Fibroblast of lung (primary cell): Measurements from ENCODE around the gene PRKCA. TPM values are rescaled to one million over a fixed set of nuclear protein-coding genes. Genes with fewer than 3 reads are reported as not detected.

Experiments used
- DNase-seq, 2 donors: peaks; one replicate each; pipeline versions ENCODE4 v3.0.0 to v3.0.0-alpha.2; 2010; ENCODE audit warnings: low read depth in 2 of 2
- H2AFZ ChIP-seq: 2 replicates; pipeline ENCODE4 v1.5.1; 2012; ENCODE audit warnings: low read length, control low read depth, inconsistent platforms
- H3K27ac ChIP-seq: 2 replicates; pipeline ENCODE4 v1.5.1; 2011; ENCODE audit warnings: low read length, control low read depth; ENCODE audit not compliant: insufficient read depth
- H3K27me3 ChIP-seq: 2 replicates; pipeline ENCODE4 v1.5.1; 2011; ENCODE audit warnings: mild to moderate bottlenecking, low read length; ENCODE audit not compliant: control insufficient read depth, insufficient read depth
- H3K36me3 ChIP-seq: 2 replicates; pipeline ENCODE4 v1.5.1; 2011; ENCODE audit warnings: low read length; ENCODE audit not compliant: control insufficient read depth, insufficient read depth
- H3K4me1 ChIP-seq: 2 replicates; pipeline ENCODE4 v1.5.1; 2011; ENCODE audit warnings: low read length; ENCODE audit not compliant: control insufficient read depth, insufficient read depth; ENCODE audit errors: extremely low read depth
- H3K4me2 ChIP-seq: 2 replicates; pipeline ENCODE4 v1.5.1; 2011; ENCODE audit warnings: low read length, control low read depth; ENCODE audit not compliant: insufficient read depth; ENCODE audit errors: extremely low read depth
- H3K4me3 ChIP-seq, 4 experiments: fragments of 200-600 bp in 1 of 4; sonication (generic) in 1 of 4; replicated peaks in 1 of 4; 2 replicates each; pipeline ENCODE4 v1.5.1; 2011 to 2016; ENCODE audit warnings: low read length in 4 of 4, low read depth in 3 of 4, mild to moderate bottlenecking in 3 of 4, control low read depth in 2 of 4, inconsistent platforms in 1 of 4, mixed read lengths in 1 of 4; ENCODE audit not compliant: insufficient read depth in 1 of 4; ENCODE audit errors: control extremely low read depth in 1 of 4
- H3K79me2 ChIP-seq: 2 replicates; pipeline ENCODE4 v1.5.1; 2012; ENCODE audit warnings: mild to moderate bottlenecking, low read length, inconsistent platforms; ENCODE audit not compliant: control insufficient read depth, insufficient read depth
- H3K9ac ChIP-seq: 2 replicates; pipeline ENCODE4 v1.5.1; 2011; ENCODE audit warnings: mild to moderate bottlenecking, low read length, control low read depth; ENCODE audit not compliant: insufficient read depth
- H3K9me3 ChIP-seq: 2 replicates; pipeline ENCODE4 v1.5.1; 2012; ENCODE audit warnings: low read depth, low read length; ENCODE audit not compliant: control insufficient read depth, insufficient read depth
- H4K20me1 ChIP-seq: 2 replicates; pipeline ENCODE4 v1.5.1; 2011; ENCODE audit warnings: low read length; ENCODE audit not compliant: control insufficient read depth, insufficient read depth; ENCODE audit errors: extremely low read depth
- CTCF ChIP-seq, 2 donors: IDR thresholded peaks in 1 of 2; conservative IDR thresholded peaks in 1 of 2; 1 replicate in 1 of 2; 2 replicates in 1 of 2; pipeline ENCODE4 v1.5.1; 2011 to 2012; ENCODE audit warnings: low read length in 2 of 2, control low read depth in 1 of 2, inconsistent platforms in 1 of 2, low read depth in 1 of 2, mild to moderate bottlenecking in 1 of 2
- EZH2 ChIP-seq: IDR thresholded peaks from 2 replicates; pipeline ENCODE4 v1.5.1; 2012; ENCODE audit warnings: low read length, control low read depth, mild to moderate bottlenecking; ENCODE audit errors: missing control alignments
- polyA plus RNA-seq, 2 donors: library from polyadenylated mRNA; depleted of rRNA in 1 of 2; stranded (reverse) in 1 of 2; unstranded in 1 of 2; fragments of >200 nt; gene quantifications; 2 replicates each; pipeline ENCODE4 v1.2.1, GENCODE V29; 2011 to 2012; ENCODE audit warnings: missing spikeins in 1 of 2
- total RNA-seq: library from RNA; depleted of rRNA; stranded (reverse); fragments of >200 nt; gene quantifications from 2 replicates; pipeline ENCODE4 v1.2.1, GENCODE V29; 2014

The PRKCA gene
- total and polyA plus RNA-seq, 2 donors (not counting 1 experiment from before 2014, with no cell fraction given), result 34.0 to 74.2 TPM

- Histone ChIP-seq H3K4me1 (no peaks in the 10 kb centered on the region), H3K9me3 (no peaks in the 10 kb centered on the region), H3K4me3 (no peak overlapping the region), H4K20me1 (no peaks in the 10 kb centered on the region), H3K9ac (no peak overlapping the region), H2AFZ (no peak overlapping the region), H3K79me2 (peaks cover 5% of the 10 kb centered on the region), H3K36me3 (no peaks in the 10 kb centered on the region), H3K27ac (no peak overlapping the region), H3K4me2 (no peak overlapping the region), H3K27me3 (no peaks in the 10 kb centered on the region)
- TF ChIP-seq EZH2, result no peak
- no peak for TF ChIP-seq CTCF (conservative IDR thresholded peaks at IDR 0.05 in 1 of 2, IDR thresholded peaks at IDR 0.05 in 1 of 2; ENCODE audit: low read depth in 1 of 2, low read length in 2 of 2)
- no peak for DNase-seq
Observed at GRCh38 chr17:66610361-66611133, 308.1 kb downstream of the PRKCA start.

GRCh38 chr17:66611397-66611796, 309.0 kb downstream of the PRKCA start:
- Histone ChIP-seq H2AFZ (no peak overlapping the region), H3K79me2 (peaks cover 4% of the 10 kb centered on the region), H3K9ac (no peak overlapping the region), H3K4me3 (no peak overlapping the region), H3K27ac (no peak overlapping the region), H3K4me2 (no peak overlapping the region), H3K36me3 (no peaks in the 10 kb centered on the region), H4K20me1 (no peaks in the 10 kb centered on the region), H3K4me1 (no peaks in the 10 kb centered on the region), H3K27me3 (no peaks in the 10 kb centered on the region), H3K9me3 (no peaks in the 10 kb centered on the region)
- TF ChIP-seq EZH2, result no peak
- TF ChIP-seq CTCF (conservative IDR thresholded peaks at IDR 0.05 in 1 of 2, IDR thresholded peaks at IDR 0.05 in 1 of 2; ENCODE audit: low read depth in 1 of 2, low read length in 2 of 2), result no peak
- DNase-seq, result no peak

GRCh38 chr17:66612993-66613392, 310.6 kb downstream of the PRKCA start:
- Histone ChIP-seq H2AFZ (no peak overlapping the region), H3K36me3 (no peaks in the 10 kb centered on the region), H3K4me1 (no peaks in the 10 kb centered on the region), H3K27ac (no peak overlapping the region), H3K9ac (no peak overlapping the region), H3K9me3 (no peaks in the 10 kb centered on the region), H4K20me1 (no peaks in the 10 kb centered on the region), H3K4me3 (no peak overlapping the region), H3K27me3 (no peaks in the 10 kb centered on the region), H3K79me2 (peaks cover 4% of the 10 kb centered on the region), H3K4me2 (no peak overlapping the region)
- TF ChIP-seq EZH2 (no peak), CTCF (conservative IDR thresholded peaks at IDR 0.05 in 1 of 2, IDR thresholded peaks at IDR 0.05 in 1 of 2; ENCODE audit: low read depth in 1 of 2, low read length in 2 of 2) (no peak)
- no peak for DNase-seq
